Transverse colon (tissue), 3 donors: Measurements from ENCODE around the gene APOBEC3H.

ENCODE experiments used
- POLR2A ChIP-seq: fragments of 450-650 bp; IDR thresholded peaks from one replicate; pipeline ENCODE4 v1.6.1; 2016; ENCODE audit warnings: antibody characterized with exemption, mild to moderate bottlenecking, moderate library complexity
- TF ChIP-seq, protein P1 (sequence below), 5 experiments: fragments of 200-600 bp in 3 of 5; fragments of 450-650 bp in 2 of 5; sonication (generic) in 3 of 5; IDR thresholded peaks; 1 replicate in 2 of 5; 2 replicates in 3 of 5; pipeline ENCODE4 v1.5.1; 2016 to 2017; ENCODE audit warnings: antibody characterized with exemption in 5 of 5, inconsistent platforms in 3 of 5, mild to moderate bottlenecking in 2 of 5, moderate library complexity in 1 of 5

DNA sequence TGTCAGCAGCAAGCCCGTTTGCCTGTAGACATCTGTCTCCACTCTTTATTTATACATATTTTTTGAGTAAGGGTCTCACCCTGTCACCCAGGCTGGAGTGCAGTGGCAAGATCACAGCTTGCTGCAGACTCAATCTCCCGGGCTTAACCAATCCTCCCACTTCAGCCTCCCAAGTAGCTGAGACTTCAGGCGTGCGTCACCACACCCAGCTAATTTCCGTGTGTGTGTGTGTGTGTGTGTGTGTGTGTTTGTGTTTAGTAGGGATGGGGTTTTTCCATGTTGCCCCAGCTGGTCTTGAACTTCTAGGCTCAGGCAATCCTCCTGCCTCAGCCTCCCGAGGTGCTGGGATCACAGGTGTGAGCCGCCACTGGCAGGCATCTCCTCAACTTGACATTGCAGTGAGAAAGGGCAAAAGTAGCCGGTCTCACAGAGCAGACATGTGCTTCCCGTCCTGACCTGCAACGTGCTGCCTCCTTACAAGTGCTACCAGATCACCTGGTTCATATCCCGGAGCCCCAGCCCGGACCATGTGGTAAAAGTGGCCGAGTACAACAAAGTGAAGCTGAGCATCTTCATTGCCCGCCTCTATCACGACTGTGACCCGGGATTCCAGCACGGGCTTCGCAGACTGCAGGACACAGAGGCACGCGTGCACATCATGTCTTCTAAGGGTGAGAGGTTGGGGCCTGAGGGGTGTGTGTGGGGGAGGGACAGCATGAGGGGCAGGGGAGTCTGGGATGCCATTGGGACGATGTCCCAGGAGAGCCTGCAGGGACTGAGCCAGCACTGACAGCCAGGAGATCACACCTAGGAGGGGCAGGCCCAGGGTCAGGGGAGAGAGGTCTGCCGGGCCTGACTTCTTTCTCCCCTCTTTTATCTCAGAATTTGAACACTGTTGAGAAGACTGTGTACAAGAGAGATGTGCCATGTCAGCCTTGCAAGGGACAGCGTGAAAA, 5.6 kb upstream of the APOBEC3H start:
- TF ChIP-seq, protein P1, sequence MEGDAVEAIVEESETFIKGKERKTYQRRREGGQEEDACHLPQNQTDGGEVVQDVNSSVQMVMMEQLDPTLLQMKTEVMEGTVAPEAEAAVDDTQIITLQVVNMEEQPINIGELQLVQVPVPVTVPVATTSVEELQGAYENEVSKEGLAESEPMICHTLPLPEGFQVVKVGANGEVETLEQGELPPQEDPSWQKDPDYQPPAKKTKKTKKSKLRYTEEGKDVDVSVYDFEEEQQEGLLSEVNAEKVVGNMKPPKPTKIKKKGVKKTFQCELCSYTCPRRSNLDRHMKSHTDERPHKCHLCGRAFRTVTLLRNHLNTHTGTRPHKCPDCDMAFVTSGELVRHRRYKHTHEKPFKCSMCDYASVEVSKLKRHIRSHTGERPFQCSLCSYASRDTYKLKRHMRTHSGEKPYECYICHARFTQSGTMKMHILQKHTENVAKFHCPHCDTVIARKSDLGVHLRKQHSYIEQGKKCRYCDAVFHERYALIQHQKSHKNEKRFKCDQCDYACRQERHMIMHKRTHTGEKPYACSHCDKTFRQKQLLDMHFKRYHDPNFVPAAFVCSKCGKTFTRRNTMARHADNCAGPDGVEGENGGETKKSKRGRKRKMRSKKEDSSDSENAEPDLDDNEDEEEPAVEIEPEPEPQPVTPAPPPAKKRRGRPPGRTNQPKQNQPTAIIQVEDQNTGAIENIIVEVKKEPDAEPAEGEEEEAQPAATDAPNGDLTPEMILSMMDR (IDR thresholded peaks at IDR 0.05) = no peak
- TF ChIP-seq POLR2A = no peak
